Endothelial cell of umbilical vein (primary cell): ENCODE results near the gene TMEM203.

ENCODE experiments used
- FOS ChIP-seq: IDR thresholded peaks from 2 replicates; pipeline ENCODE4 v1.6.1; 2011; ENCODE audit warnings: mild to moderate bottlenecking, low read length, moderate library complexity, borderline replicate concordance; ENCODE audit not compliant: insufficient read depth
- MAX ChIP-seq: IDR thresholded peaks from 2 replicates; pipeline ENCODE4 v1.6.1; 2011; ENCODE audit not compliant: insufficient read depth, insufficient read length
- POLR2A ChIP-seq: IDR thresholded peaks from 2 replicates; pipeline ENCODE4 v1.6.1; 2012; ENCODE audit warnings: low read depth, mild to moderate bottlenecking, control low read depth, low read length
- TF ChIP-seq, protein P1 (sequence below), 2 donors: IDR thresholded peaks; 1 replicate in 1 of 2; 2 replicates in 1 of 2; pipeline ENCODE4 v1.5.1; 2011; ENCODE audit warnings: low read length in 2 of 2, mild to moderate bottlenecking in 2 of 2, moderate library complexity in 2 of 2, control low read depth in 1 of 2, inconsistent platforms in 1 of 2, low read depth in 1 of 2; ENCODE audit not compliant: insufficient read depth in 1 of 2; ENCODE audit errors: extremely low read depth in 1 of 2

DNA sequence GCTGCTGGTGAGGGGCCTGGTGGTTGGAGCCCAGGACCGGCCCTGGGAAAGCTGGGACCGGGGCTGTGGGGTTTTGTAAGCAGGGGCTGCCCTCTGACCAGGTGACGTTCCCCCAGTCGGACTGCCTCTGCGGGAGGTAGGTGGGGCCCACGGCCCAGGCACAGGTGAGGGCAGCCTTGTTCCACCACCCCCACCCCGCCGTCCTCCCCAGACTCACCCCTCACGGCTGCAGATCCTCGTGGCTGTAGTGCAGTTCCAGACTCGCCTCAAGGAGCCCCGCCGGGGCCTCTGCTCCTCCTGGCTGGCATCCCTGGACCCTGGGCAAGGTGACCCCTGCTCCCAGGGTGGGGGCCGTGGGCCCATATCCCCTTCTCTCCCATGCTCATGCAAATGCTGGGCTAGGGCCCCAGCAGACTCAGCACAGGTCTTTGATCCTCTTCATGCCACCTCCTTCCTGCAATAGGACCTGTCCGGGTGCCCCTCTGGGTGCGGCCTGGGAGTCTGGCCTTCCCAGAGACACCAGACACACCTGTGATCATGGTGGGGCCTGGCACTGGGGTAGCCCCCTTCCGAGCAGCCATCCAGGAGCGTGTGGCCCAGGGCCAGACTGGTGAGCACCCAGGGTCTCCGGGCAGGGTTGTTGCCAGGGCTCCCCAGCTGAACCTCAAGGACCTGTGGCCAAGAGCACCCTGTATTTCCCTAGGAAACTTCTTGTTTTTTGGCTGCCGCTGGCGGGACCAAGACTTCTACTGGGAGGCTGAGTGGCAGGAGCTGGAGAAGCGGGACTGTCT, 9.9 kb upstream of the TMEM203 start:
- TF ChIP-seq MAX (no peak), POLR2A (no peak), FOS (no peak)
- TF ChIP-seq, protein P1, sequence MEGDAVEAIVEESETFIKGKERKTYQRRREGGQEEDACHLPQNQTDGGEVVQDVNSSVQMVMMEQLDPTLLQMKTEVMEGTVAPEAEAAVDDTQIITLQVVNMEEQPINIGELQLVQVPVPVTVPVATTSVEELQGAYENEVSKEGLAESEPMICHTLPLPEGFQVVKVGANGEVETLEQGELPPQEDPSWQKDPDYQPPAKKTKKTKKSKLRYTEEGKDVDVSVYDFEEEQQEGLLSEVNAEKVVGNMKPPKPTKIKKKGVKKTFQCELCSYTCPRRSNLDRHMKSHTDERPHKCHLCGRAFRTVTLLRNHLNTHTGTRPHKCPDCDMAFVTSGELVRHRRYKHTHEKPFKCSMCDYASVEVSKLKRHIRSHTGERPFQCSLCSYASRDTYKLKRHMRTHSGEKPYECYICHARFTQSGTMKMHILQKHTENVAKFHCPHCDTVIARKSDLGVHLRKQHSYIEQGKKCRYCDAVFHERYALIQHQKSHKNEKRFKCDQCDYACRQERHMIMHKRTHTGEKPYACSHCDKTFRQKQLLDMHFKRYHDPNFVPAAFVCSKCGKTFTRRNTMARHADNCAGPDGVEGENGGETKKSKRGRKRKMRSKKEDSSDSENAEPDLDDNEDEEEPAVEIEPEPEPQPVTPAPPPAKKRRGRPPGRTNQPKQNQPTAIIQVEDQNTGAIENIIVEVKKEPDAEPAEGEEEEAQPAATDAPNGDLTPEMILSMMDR (IDR thresholded peaks at IDR 0.05; ENCODE audit: extremely low read depth in 1 of 2, insufficient read depth in 1 of 2, low read depth in 1 of 2, low read length in 2 of 2), result no peak
